ENCODE data around the gene DHRSX. TPM values are rescaled to one million over a fixed set of nuclear protein-coding genes. Genes with fewer than 3 reads are reported as not detected.

Gene DHRSX
- total and polyA plus RNA-seq, 2 donors (not counting 1 experiment from before 2014, with no cell fraction given) = 23.7 to 25.6 TPM

DNA sequence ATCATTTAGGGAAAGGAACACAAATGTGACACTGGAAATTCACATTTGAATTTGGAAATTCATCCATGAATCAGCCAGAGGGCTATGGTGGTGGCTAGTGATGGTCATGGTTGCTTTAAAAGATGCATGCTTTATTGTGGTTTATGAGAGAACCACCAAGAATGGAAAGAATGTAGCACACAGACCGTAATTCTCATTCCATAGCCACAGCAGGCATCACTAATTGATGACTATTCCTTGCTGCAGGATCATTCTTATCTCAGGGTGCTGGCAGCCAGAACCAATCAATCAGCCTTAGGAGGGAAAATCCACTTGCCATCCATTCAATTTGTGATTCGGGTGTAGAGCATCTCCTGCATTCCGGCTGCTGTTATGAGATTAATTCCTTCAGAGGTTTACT is 115.6 kb downstream of the DHRSX start:
- Histone ChIP-seq H3K36me3 (ENCODE audit: control insufficient read depth, insufficient read depth, low read length) (no peaks in the 10 kb centered on the region), H3K9me3 (ENCODE audit: control insufficient read depth, insufficient read depth, low read depth, low read length) (no peaks in the 10 kb centered on the region), H2AFZ (ENCODE audit: low read length) (no peak overlapping the region), H3K4me1 (ENCODE audit: control insufficient read depth, extremely low read depth, insufficient read depth, low read length) (no peaks in the 10 kb centered on the region), H3K79me2 (ENCODE audit: control insufficient read depth, insufficient read depth, low read length) (no peaks in the 10 kb centered on the region), H3K27me3 (ENCODE audit: control insufficient read depth, insufficient read depth, low read length) (no peaks in the 10 kb centered on the region), H3K27ac (ENCODE audit: insufficient read depth, low read length) (no peak overlapping the region), H3K4me2 (ENCODE audit: extremely low read depth, insufficient read depth, low read length) (no peak overlapping the region), H3K9ac (ENCODE audit: insufficient read depth, low read length) (no peak overlapping the region), H3K4me3 (replicated peaks in 1 of 4; ENCODE audit: control extremely low read depth in 1 of 4, insufficient read depth in 1 of 4, low read depth in 3 of 4, low read length in 4 of 4) (no peak overlapping the region), H4K20me1 (ENCODE audit: control insufficient read depth, extremely low read depth, insufficient read depth, low read length) (no peaks in the 10 kb centered on the region)
- TF ChIP-seq CTCF (conservative IDR thresholded peaks at IDR 0.05 in 1 of 2, IDR thresholded peaks at IDR 0.05 in 1 of 2; ENCODE audit: low read depth in 1 of 2, low read length in 2 of 2) (no peak), EZH2 (IDR thresholded peaks at IDR 0.05; ENCODE audit: low read length, missing control alignments) (no peak)
- peak; percentile 61 to 97 for DNase-seq (ENCODE audit: low read depth in 2 of 2)

GRCh38 chrX:2384486-2384885 is 116.3 kb downstream of the DHRSX start:
- H3K4me3 ChIP-seq (replicated peaks in 1 of 4; ENCODE audit: control extremely low read depth in 1 of 4, insufficient read depth in 1 of 4, low read depth in 3 of 4, low read length in 4 of 4) = no peak overlapping the region
- no peak overlapping the region for H2AFZ ChIP-seq (ENCODE audit: low read length)
- H3K36me3 ChIP-seq (ENCODE audit: control insufficient read depth, insufficient read depth, low read length) = no peaks in the 10 kb centered on the region
- H3K9ac ChIP-seq (ENCODE audit: insufficient read depth, low read length) = no peak overlapping the region
- no peaks in the 10 kb centered on the region for H3K79me2 ChIP-seq (ENCODE audit: control insufficient read depth, insufficient read depth, low read length)
- no peak for DNase-seq (ENCODE audit: low read depth in 2 of 2)
- H3K4me2 ChIP-seq (ENCODE audit: extremely low read depth, insufficient read depth, low read length) = no peak overlapping the region
- TF ChIP-seq EZH2 (IDR thresholded peaks at IDR 0.05; ENCODE audit: low read length, missing control alignments) (no peak), CTCF (conservative IDR thresholded peaks at IDR 0.05 in 1 of 2, IDR thresholded peaks at IDR 0.05 in 1 of 2; ENCODE audit: low read depth in 1 of 2, low read length in 2 of 2) (no peak)
- no peaks in the 10 kb centered on the region for H3K4me1 ChIP-seq (ENCODE audit: control insufficient read depth, extremely low read depth, insufficient read depth, low read length)
- no peaks in the 10 kb centered on the region for H4K20me1 ChIP-seq (ENCODE audit: control insufficient read depth, extremely low read depth, insufficient read depth, low read length)
- H3K27me3 ChIP-seq (ENCODE audit: control insufficient read depth, insufficient read depth, low read length) = no peaks in the 10 kb centered on the region
- no peaks in the 10 kb centered on the region for H3K9me3 ChIP-seq (ENCODE audit: control insufficient read depth, insufficient read depth, low read depth, low read length)
- H3K27ac ChIP-seq (ENCODE audit: insufficient read depth, low read length) = no peak overlapping the region

- Histone ChIP-seq H3K27me3 (ENCODE audit: control insufficient read depth, insufficient read depth, low read length) (no peaks in the 10 kb centered on the region), H3K9ac (ENCODE audit: insufficient read depth, low read length) (no peak overlapping the region), H3K4me2 (ENCODE audit: extremely low read depth, insufficient read depth, low read length) (no peak overlapping the region), H3K9me3 (ENCODE audit: control insufficient read depth, insufficient read depth, low read depth, low read length) (no peaks in the 10 kb centered on the region), H3K4me3 (replicated peaks in 1 of 4; ENCODE audit: control extremely low read depth in 1 of 4, insufficient read depth in 1 of 4, low read depth in 3 of 4, low read length in 4 of 4) (no peak overlapping the region), H3K36me3 (ENCODE audit: control insufficient read depth, insufficient read depth, low read length) (no peaks in the 10 kb centered on the region), H3K27ac (ENCODE audit: insufficient read depth, low read length) (no peak overlapping the region), H2AFZ (ENCODE audit: low read length) (no peak overlapping the region), H4K20me1 (ENCODE audit: control insufficient read depth, extremely low read depth, insufficient read depth, low read length) (no peaks in the 10 kb centered on the region), H3K79me2 (ENCODE audit: control insufficient read depth, insufficient read depth, low read length) (no peaks in the 10 kb centered on the region), H3K4me1 (ENCODE audit: control insufficient read depth, extremely low read depth, insufficient read depth, low read length) (no peaks in the 10 kb centered on the region)
- DNase-seq (ENCODE audit: low read depth in 2 of 2) = no peak
- TF ChIP-seq EZH2 (IDR thresholded peaks at IDR 0.05; ENCODE audit: low read length, missing control alignments) (no peak), CTCF (conservative IDR thresholded peaks at IDR 0.05 in 1 of 2, IDR thresholded peaks at IDR 0.05 in 1 of 2; ENCODE audit: low read depth in 1 of 2, low read length in 2 of 2) (no peak)
Measured at GRCh38 chrX:2383735-2384134, 117.0 kb downstream of the DHRSX start.
